WTC11 (cell line): ENCODE results near the gene DHDDS.

Experiments
- ATF2 ChIP-seq: sonication (generic); formaldehyde crosslinking; IDR thresholded peaks from 2 replicates; pipeline ENCODE4 v1.8.1; 2022; ENCODE audit warnings: low read depth, missing genetic modification reagents, borderline replicate concordance
- CTCF ChIP-seq: fragments of 200-600 bp; IDR thresholded peaks from 2 replicates; pipeline ENCODE4 v1.8.0; 2022; ENCODE audit warnings: antibody characterized with exemption
- E2F4 ChIP-seq: sonication (generic); formaldehyde crosslinking; IDR thresholded peaks from 2 replicates; pipeline ENCODE4 v1.8.1; 2022; ENCODE audit warnings: low read depth, mild to moderate bottlenecking, moderate library complexity, missing genetic modification reagents, borderline replicate concordance
- JAZF1 ChIP-seq: fragments of 250-450 bp; sonication (Bioruptor Pico); IDR thresholded peaks from 2 replicates; pipeline ENCODE4 v1.9.0; 2021; ENCODE audit warnings: moderate library complexity, mild to moderate bottlenecking, inconsistent platforms

GRCh38 chr1:26438041-26438440, 5.9 kb downstream of the DHDDS start:
- TF ChIP-seq CTCF (no peak), ATF2 (CRISPR knock-in tag) (no peak), JAZF1 (CRISPR knock-in tag) (no peak), E2F4 (CRISPR knock-in tag) (no peak)
